Measurements from ENCODE around the gene CCDC6.

CCDC6 gene

DNA sequence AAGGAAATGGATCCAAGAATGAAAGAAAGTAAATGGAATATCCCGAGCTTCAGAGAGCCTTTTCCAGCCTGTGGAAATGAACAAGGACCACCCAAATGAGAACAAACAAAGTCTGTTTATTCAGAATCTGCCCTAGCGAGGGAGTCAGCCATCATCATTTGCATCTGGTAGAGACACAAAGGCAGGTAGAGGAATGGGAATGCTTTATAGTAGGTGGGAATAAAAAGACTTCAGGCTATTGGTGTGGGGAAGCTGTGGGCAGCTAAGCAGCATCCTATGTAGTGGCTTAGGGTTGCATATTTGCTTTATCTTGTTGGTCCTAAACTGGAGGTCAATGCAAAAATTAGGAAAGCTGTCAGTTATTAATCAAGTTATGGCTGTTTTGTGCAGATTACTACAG, 143.9 kb downstream of the CCDC6 start:
- TF ChIP-seq, protein P1, sequence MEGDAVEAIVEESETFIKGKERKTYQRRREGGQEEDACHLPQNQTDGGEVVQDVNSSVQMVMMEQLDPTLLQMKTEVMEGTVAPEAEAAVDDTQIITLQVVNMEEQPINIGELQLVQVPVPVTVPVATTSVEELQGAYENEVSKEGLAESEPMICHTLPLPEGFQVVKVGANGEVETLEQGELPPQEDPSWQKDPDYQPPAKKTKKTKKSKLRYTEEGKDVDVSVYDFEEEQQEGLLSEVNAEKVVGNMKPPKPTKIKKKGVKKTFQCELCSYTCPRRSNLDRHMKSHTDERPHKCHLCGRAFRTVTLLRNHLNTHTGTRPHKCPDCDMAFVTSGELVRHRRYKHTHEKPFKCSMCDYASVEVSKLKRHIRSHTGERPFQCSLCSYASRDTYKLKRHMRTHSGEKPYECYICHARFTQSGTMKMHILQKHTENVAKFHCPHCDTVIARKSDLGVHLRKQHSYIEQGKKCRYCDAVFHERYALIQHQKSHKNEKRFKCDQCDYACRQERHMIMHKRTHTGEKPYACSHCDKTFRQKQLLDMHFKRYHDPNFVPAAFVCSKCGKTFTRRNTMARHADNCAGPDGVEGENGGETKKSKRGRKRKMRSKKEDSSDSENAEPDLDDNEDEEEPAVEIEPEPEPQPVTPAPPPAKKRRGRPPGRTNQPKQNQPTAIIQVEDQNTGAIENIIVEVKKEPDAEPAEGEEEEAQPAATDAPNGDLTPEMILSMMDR (IDR thresholded peaks at IDR 0.05; ENCODE audit: low read length): no peak
- no peak for TF ChIP-seq EZH2 (IDR thresholded peaks at IDR 0.05; ENCODE audit: borderline replicate concordance, low read length)
- Histone ChIP-seq H3K27ac (ENCODE audit: low read depth, low read length, poor library complexity, severe bottlenecking) (no peak overlapping the region), H3K27me3 (ENCODE audit: insufficient read depth, low read length) (no peaks in the 10 kb centered on the region), H4K20me1 (ENCODE audit: insufficient read depth, low read length) (no peaks in the 10 kb centered on the region), H3F3A (ENCODE audit: insufficient read depth, low read length) (no peaks in the 10 kb centered on the region), H2AFZ (ENCODE audit: low read length) (no peak overlapping the region), H3K9me2 (ENCODE audit: low read depth, low read length) (no peaks in the 10 kb centered on the region), H3K36me3 (ENCODE audit: insufficient read depth, low read length) (no peaks in the 10 kb centered on the region), H3K9ac (ENCODE audit: low read length) (no peak overlapping the region), H3K79me2 (ENCODE audit: insufficient read depth, low read length) (no peaks in the 10 kb centered on the region), H3K9me3 (ENCODE audit: low read length) (no peaks in the 10 kb centered on the region), H3K4me3 (ENCODE audit: low read depth, low read length, poor library complexity, severe bottlenecking) (no peak overlapping the region), H3K4me1 (ENCODE audit: insufficient read depth, low read length, severe bottlenecking) (no peaks in the 10 kb centered on the region), H3K4me2 (ENCODE audit: low read length) (no peak overlapping the region)

DNA sequence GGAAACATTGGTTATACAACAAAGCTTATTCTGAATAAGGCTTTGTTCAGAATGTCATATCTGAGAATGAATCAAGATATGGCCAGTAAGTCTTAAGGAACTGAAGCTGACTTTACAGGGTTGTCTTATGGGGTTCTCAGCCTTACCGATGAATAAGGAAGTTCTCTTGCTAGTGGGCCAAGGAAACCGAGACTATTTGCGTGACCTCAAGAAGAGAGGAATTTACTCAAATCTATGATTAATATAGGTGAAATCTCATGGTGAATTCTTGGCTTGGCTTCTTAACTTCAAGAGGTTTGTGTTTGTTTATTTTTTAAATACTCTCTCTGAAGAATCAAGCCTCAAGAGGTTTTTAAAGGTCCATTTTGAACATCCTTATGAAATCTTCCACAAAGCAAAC, 148.4 kb downstream of the CCDC6 start:
- H3K9ac ChIP-seq (ENCODE audit: low read length): no peak overlapping the region
- TF ChIP-seq, protein P1 (IDR thresholded peaks at IDR 0.05; ENCODE audit: low read length): no peak
- no peak for TF ChIP-seq EZH2 (IDR thresholded peaks at IDR 0.05; ENCODE audit: borderline replicate concordance, low read length)
- no peaks in the 10 kb centered on the region for H3K27me3 ChIP-seq (ENCODE audit: insufficient read depth, low read length)
- H3K9me2 ChIP-seq (ENCODE audit: low read depth, low read length): no peaks in the 10 kb centered on the region
- H3F3A ChIP-seq (ENCODE audit: insufficient read depth, low read length): no peaks in the 10 kb centered on the region
- H3K36me3 ChIP-seq (ENCODE audit: insufficient read depth, low read length): no peaks in the 10 kb centered on the region
- no peaks in the 10 kb centered on the region for H3K4me1 ChIP-seq (ENCODE audit: insufficient read depth, low read length, severe bottlenecking)
- H3K4me2 ChIP-seq (ENCODE audit: low read length): no peak overlapping the region
- H3K9me3 ChIP-seq (ENCODE audit: low read length): no peaks in the 10 kb centered on the region
- H3K79me2 ChIP-seq (ENCODE audit: insufficient read depth, low read length): no peaks in the 10 kb centered on the region
- no peak overlapping the region for H2AFZ ChIP-seq (ENCODE audit: low read length)
- no peak overlapping the region for H3K4me3 ChIP-seq (ENCODE audit: low read depth, low read length, poor library complexity, severe bottlenecking)
- no peaks in the 10 kb centered on the region for H4K20me1 ChIP-seq (ENCODE audit: insufficient read depth, low read length)
- no peak overlapping the region for H3K27ac ChIP-seq (ENCODE audit: low read depth, low read length, poor library complexity, severe bottlenecking)

DNA sequence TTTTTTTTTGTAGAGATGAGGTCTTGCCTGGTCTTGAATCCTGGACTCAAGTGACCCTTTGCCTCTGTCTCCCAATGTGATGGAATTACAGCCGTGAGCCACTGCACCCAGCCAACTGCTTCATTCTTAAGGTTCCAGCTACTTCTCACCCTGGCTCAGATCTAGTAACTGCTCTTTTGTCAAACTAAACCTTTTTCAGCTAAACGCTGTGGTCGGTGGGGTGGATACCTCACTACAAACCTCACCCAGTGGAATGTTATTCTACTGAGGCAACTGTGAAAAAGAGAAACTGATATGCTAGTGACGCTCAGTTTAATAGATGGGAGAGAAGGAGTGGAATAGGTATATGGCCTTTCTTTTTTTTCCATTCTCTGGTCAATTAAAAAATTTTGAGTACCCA, 151.4 kb downstream of the CCDC6 start:
- Histone ChIP-seq H3K9me3 (ENCODE audit: low read length) (no peaks in the 10 kb centered on the region), H3K27me3 (ENCODE audit: insufficient read depth, low read length) (no peaks in the 10 kb centered on the region), H3K79me2 (ENCODE audit: insufficient read depth, low read length) (no peaks in the 10 kb centered on the region), H3K9ac (ENCODE audit: low read length) (no peak overlapping the region), H3K4me2 (ENCODE audit: low read length) (no peak overlapping the region), H3K9me2 (ENCODE audit: low read depth, low read length) (no peaks in the 10 kb centered on the region), H3F3A (ENCODE audit: insufficient read depth, low read length) (no peaks in the 10 kb centered on the region), H2AFZ (ENCODE audit: low read length) (no peak overlapping the region), H3K27ac (ENCODE audit: low read depth, low read length, poor library complexity, severe bottlenecking) (no peak overlapping the region), H3K4me3 (ENCODE audit: low read depth, low read length, poor library complexity, severe bottlenecking) (no peak overlapping the region), H4K20me1 (ENCODE audit: insufficient read depth, low read length) (no peaks in the 10 kb centered on the region), H3K4me1 (ENCODE audit: insufficient read depth, low read length, severe bottlenecking) (no peaks in the 10 kb centered on the region), H3K36me3 (ENCODE audit: insufficient read depth, low read length) (no peaks in the 10 kb centered on the region)
- TF ChIP-seq EZH2 (IDR thresholded peaks at IDR 0.05; ENCODE audit: borderline replicate concordance, low read length): no peak
- TF ChIP-seq, protein P1 (IDR thresholded peaks at IDR 0.05; ENCODE audit: low read length): no peak

Measured in OCI-LY1 (cell line).